Measurements from ENCODE around the gene ATR.

DNA sequence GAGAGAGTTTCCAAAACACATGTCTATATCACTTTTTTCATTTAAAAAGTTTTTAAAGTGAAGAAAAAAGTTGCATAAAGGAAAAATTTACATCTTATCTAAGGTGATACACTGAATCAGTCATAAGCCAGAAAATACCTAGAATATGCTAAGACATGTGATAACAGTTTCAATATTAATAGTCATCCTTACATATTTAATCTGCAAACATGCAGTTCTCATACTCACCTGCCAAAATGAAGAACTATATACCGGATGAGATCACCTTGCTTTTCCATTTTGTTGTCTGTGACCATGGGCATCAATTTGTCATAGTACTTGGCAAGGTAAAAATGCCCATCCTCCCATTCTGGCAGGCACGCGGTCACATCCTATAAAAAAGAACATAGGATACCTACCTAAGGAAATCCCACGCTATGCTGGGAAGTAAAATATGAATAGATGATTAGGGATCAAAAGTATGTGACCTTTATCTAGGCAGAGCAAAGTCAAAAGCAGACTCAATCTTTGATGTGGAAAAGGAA lies 93.6 kb downstream of the ATR start:
- TF ChIP-seq, protein P1, sequence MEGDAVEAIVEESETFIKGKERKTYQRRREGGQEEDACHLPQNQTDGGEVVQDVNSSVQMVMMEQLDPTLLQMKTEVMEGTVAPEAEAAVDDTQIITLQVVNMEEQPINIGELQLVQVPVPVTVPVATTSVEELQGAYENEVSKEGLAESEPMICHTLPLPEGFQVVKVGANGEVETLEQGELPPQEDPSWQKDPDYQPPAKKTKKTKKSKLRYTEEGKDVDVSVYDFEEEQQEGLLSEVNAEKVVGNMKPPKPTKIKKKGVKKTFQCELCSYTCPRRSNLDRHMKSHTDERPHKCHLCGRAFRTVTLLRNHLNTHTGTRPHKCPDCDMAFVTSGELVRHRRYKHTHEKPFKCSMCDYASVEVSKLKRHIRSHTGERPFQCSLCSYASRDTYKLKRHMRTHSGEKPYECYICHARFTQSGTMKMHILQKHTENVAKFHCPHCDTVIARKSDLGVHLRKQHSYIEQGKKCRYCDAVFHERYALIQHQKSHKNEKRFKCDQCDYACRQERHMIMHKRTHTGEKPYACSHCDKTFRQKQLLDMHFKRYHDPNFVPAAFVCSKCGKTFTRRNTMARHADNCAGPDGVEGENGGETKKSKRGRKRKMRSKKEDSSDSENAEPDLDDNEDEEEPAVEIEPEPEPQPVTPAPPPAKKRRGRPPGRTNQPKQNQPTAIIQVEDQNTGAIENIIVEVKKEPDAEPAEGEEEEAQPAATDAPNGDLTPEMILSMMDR (IDR thresholded peaks at IDR 0.05): no peak
- TF ChIP-seq POLR2A (IDR thresholded peaks at IDR 0.05): no peak

Data from heart left ventricle (tissue), 13 donors.